H1 (cell line): Measurements from ENCODE around the gene MAGI1.

Experiments
- CBX5 ChIP-seq: fragments of 300-800, 300-1000 bp; sonication (generic); IDR thresholded peaks from 2 replicates; pipeline ENCODE4 v1.7.1; 2016; ENCODE audit warnings: antibody characterized with exemption, low read length, low read depth
- CTCF ChIP-seq, 3 experiments: IDR thresholded peaks; 1 replicate in 2 of 3; 2 replicates in 1 of 3; pipeline versions ENCODE4 v1.5.1 to v1.6.1; 2011; ENCODE audit warnings: low read length in 3 of 3, mild to moderate bottlenecking in 3 of 3, inconsistent platforms in 2 of 3, low read depth in 1 of 3, moderate library complexity in 1 of 3; ENCODE audit not compliant: insufficient read depth in 1 of 3; ENCODE audit errors: control extremely low read depth in 1 of 3
- EZH2 ChIP-seq: fragments of 200-600 bp; sonication (generic); IDR thresholded peaks from 2 replicates; pipeline ENCODE4 v1.7.1; 2012; ENCODE audit warnings: low read depth, mild to moderate bottlenecking, moderate library complexity, low read length, inconsistent platforms; ENCODE audit not compliant: severe bottlenecking
- GTF2F1 ChIP-seq: IDR thresholded peaks from 2 replicates; pipeline ENCODE4 v1.6.1; 2012; ENCODE audit warnings: low read depth, low read length, improper control_type of control experiment, borderline replicate concordance
- PHF8 ChIP-seq: fragments of 200-600 bp; sonication (generic); conservative IDR thresholded peaks from 2 replicates; pipeline ENCODE4 v1.7.1; 2012; ENCODE audit warnings: low read depth, mild to moderate bottlenecking, inconsistent platforms, low read length, moderate library complexity
- SIN3A ChIP-seq, 2 experiments: IDR thresholded peaks in 1 of 2; conservative IDR thresholded peaks in 1 of 2; 2 replicates each; pipeline ENCODE4 v1.6.1; 2011 to 2012; ENCODE audit warnings: low read length in 2 of 2, improper control_type of control experiment in 1 of 2, low read depth in 1 of 2, mild to moderate bottlenecking in 1 of 2
- SIRT6 ChIP-seq: IDR thresholded peaks from one replicate; pipeline ENCODE4 v1.7.1; 2012; ENCODE audit warnings: low read length, inconsistent platforms
- TBP ChIP-seq: IDR thresholded peaks from 2 replicates; pipeline ENCODE4 v1.6.1; 2011; ENCODE audit warnings: low read depth, low read length, improper control_type of control experiment

GRCh38 chr3:65955792-65956477, 82.8 kb downstream of the MAGI1 start:
- TF ChIP-seq SIN3A (conservative IDR thresholded peaks at IDR 0.05 in 1 of 2, IDR thresholded peaks at IDR 0.05 in 1 of 2; ENCODE audit: low read depth in 1 of 2, low read length in 2 of 2), result no peak
- no peak for TF ChIP-seq TBP
- TF ChIP-seq CTCF (IDR thresholded peaks at IDR 0.05; ENCODE audit: control extremely low read depth in 1 of 3, insufficient read depth in 1 of 3, low read depth in 1 of 3, low read length in 3 of 3), result no peak
- TF ChIP-seq SIRT6, result no peak
- no peak for TF ChIP-seq EZH2
- TF ChIP-seq CBX5, result no peak
- TF ChIP-seq PHF8, result no peak
- no peak for TF ChIP-seq GTF2F1
